Posterior vena cava (tissue), 2 donors: ENCODE data around the gene CORO6. TPM values are rescaled to one million over a fixed set of nuclear protein-coding genes. Genes with fewer than 3 reads are reported as not detected.

Experiments used
- DNase-seq: peaks from one replicate; pipeline ENCODE4 v3.0.0-alpha.2; 2020; ENCODE audit warnings: low spot score
- intact Hi-C, 2 donors: fragments of 100-400 bp; cut with DNase I; formaldehyde crosslinking; loops; one replicate each; pipeline versions ENCODE4 v1.14.1 to v1.14.2; 2022 to 2023
- total RNA-seq, 2 donors: library from RNA; stranded (reverse); fragmentation: NEBNext Ultra II Directional; extraction: Animal tissue kit (Norgen Biotek cat#: 25700); gene quantifications; one replicate each; pipeline ENCODE4 v1.2.1, GENCODE V29; 2021
- donor health status: DM: yes; HTN: yes; CAD: no.
- donor health status: DM: yes; HTN: yes; CAD: no.

Gene CORO6
- total RNA-seq, 2 donors from 2014 or later: 26.7 to 31.6 TPM

DNA sequence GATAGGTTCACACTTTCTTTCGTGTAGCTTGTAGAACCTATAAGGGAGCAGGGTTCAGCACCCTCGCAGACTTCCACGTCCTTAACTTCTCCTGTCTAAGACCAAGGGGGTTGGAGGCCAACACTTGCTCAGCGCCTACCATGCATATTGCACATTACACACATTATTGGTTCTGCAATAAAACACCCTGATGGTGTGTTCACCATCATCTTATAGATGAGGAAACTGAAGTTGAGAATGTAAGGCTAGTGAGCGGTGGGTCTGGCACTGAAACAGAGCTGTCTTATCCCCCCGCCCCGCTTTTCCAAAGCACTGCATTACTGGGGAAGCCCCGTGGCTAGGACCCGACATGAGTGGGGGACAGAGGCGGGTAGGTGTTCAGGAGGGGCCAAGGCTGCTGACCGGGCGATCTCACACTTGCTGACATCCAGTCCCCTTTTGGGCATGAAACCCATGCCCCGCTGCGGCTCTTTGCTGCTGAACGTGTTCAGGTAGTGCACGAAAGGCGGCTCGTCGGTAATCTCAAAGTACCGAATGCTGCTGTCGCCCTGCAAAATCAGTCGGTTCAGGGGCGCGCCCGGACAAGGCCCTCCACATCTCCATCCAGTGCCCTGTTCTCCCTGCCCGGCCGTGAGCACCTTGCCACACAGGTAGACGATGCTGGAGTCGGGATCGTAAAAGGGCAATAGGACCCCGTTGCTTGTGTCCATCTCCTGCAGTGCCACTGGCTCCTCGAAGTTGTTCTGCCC lies 6.2 kb downstream of the CORO6 start:
- DNase-seq: no peak
- intact Hi-C loops: no loop called here

DNA sequence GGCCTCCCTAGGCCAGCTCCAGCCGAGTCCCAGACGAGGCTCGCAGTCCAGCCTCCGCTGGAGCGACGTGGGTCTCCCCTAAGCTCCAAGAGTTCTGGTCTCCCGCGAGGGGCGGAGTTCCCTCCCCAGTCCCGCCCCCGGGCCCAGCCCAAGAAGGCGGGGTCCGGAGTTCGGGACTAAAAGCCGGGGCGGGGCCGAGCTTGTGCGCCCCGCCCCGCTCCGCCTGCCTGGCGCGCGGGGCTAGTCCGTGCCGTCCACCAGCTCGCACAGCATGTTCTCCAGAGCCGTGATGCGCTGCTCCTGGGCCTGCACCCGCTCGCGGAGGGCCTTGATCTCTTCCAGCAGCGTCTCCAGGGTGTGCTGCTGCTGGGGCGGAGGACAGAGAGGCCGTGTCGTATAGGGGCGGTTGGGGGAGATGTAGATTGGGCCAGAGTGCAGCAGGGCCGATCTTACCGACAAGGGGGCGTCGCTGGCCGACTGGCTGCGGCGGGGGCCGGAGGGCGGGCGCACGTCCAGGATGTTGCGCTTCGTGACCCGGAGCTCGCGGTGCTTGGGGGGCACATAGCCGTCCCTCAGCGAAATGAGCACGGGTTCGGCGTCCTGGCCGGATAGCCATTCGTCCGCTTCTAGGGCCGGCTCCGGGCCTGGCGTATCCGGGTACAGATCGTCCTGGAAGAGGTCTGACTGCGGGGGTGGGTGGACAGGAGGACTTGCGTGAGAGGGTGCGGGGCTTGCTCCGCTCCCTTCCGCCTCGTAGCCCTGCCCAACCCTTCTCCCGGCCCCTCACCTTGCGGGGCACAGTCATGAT lies 7.0 kb downstream of the CORO6 start:
- intact Hi-C loops: no loop called here
- peak; percentile 95 for DNase-seq

DNA sequence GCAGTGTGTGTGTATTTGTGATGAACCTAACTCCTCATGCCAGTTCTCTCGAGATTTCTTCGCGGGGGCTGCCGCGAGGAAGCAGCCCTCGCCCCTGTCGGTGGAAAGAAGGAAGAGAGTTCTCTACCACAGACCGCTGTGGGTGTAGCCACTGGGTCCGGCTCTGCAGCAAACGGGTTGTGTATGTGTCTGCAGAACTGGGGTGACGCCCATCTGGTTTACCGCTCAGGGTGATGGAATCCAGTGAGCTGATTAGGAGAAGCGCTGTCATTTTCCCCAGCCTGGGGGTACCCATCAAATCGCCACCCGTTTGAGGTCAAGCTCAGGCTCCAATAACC lies 7.7 kb downstream of the CORO6 start:
- intact Hi-C loops: no loop called here
- DNase-seq: peak; percentile 86

DNA sequence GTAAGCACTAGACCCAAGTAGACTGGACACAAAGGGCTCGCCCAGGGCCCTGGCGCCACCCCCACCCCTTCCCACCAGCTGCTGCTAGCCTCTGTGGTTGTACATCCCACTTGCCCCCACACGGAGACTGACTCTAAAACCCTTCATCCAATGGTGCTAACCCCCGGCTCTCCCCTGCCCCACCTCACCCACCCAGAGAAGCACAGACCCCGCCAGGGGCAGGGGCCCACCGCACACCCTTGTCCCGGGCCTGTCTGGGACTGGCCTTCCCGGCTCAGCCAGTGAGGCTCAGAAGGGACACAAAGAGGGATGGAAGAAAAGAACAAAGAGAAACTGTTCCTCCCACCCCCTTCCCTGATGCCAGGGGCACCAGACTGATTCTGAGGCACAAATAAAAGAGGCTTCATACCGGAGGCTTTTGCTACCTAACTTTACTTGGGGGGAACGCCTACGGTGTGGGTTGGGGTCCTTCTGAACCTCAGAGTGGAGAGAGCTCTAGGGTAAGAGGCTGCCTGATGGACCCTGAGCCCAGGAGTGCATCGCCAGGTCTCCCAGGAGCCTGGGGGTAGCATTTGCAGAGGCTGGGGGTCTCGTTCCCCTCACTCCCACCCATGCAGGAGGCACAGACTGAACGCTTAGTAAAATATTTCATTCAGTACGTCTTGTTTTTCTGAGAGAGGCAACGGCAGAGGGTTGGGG lies 8.2 kb downstream of the CORO6 start:
- DNase-seq: no peak

DNA sequence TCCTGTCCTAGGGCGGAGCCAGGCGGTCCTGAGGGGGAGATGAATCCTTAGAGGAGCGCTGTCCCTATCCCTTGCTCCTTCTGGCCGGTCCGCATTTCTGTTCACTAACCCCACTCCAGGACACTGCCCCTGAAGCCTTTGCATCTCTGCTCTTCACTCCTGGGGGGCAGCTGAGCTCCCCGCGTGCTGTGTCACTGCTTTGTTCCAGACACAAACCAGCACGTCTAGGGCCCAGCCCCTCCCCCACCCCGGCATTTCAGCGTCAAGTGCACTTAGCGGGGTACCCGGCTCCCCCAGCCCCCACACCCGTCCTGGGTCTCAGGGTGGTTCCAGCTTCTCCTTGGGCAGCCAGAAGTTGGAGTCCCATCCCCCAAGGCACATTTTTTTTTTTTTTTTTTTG lies 8.9 kb downstream of the CORO6 start:
- intact Hi-C loops: no loop called here
- no peak for DNase-seq

More for the DNA sequence above, 8.2 kb downstream of the CORO6 start:
- intact Hi-C loops: no loop called here

DNA sequence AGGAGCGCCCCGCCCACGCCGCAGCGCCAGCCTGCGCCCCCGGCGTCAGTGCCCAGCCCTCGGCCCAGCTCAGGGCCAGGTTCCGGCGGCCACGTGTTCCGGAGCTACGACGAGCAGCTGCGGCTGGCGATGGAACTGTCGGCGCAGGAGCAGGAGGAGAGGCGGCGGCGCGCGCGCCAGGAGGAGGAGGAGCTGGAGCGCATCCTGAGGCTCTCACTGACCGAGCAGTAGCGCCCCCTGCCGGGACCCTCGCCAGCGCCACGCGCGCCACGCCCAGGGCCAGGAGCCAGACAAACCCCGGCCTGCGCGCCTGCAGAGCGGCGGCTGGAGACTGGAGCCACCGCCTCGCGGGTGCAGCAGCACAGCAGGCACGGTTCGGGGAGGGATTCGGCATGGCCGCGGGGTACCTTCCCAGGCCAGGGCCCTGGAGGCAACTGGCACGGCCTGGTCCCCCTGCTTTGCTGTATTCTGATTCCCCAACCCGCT lies 9.3 kb downstream of the CORO6 start:
- intact Hi-C loops: no loop called here
- peak; percentile 99 for DNase-seq

DNA sequence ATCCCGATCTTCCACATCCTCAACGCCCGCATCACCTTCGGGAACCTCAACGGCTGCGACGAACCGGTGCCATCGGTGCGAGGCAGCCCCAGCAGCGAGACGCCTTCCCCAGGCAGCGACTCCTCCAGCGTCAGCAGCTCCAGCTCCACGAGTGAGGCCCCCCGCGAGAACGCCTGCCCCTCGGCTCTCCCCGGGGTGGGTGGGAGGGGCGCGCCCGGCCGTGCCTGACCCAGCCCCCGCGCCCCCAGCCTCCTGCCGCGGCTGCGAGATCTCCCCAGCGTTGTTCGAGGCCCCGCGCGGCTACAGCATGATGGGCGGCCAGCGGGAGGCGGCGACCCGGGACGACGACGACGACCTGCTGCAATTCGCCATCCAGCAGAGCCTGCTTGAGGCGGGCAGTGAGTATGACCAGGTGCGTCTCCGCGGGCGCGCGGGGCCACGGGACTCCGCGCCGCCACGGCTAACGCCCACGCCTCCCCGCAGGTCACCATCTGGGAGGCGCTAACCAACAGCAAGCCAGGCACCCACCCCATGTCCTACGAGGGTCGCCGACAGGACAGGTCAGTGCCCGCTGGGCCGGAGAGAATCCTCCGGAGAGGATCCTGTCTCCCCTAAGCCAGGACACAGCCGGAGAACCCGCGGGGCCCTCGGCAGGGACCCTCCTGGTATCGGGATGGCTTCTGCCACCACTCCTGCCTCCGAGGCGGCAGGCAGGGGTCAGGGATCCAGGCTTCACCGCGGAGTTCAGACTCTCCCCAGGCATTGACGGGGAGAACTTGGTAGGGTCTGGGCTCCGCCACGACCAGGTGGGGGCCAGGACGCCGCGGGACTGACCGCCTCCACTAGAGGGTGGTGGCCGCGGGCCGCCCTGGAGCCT lies 10.1 kb downstream of the CORO6 start:
- DNase-seq: no peak
- intact Hi-C loops: no loop called here

DNA sequence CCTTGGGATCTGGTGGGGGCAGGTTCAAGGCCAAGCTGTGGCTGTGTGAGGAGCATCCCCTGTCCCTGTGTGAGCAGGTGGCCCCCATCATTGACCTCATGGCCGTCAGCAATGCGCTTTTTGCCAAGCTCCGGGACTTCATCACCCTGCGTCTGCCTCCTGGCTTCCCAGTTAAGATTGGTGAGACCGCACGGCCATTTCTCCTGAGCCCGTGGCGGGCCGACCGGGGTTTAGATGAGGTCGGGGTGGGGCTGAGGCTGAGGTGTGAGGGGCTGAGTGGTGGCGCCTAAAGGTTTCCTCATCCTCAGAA lies 10.7 kb downstream of the CORO6 start:
- intact Hi-C loops: no loop called here
- no peak for DNase-seq

DNA sequence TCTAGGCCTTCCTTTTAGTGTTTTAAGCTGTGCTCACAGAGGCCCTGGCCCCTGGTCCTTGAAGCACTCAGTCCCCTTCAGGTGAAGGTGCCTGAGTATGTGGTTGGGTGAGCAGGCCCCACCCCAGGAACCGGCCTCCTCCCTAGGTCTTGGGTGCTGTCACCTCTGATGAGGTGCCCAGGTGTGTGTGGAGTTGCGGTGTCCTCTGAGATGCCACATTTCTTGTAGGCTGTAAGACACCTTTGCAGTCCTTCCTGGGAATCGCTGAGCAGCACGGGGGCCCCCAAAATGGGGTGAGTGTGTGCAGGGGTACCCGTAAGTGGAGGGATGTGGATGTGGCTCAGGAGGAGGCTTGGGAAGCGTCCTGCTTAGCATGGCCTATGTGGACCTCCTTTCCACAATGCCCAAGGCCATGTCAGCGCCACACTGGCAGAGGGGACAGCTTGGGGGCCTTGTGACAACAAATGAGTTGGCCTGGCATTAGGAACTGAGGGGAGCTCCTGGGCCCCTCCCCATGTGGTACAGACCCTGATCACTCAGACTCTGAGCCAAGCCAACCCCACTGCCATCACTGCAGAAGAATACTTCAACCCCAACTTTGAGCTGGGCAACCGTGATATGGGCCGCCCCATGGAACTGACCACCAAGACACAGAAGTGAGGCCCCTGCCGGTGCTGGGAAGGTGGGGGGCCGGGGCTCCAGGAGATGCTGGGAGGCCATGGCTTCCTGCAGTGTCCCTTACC lies 11.2 kb downstream of the CORO6 start:
- intact Hi-C loops: no loop called here
- DNase-seq: peak; percentile 80

DNA sequence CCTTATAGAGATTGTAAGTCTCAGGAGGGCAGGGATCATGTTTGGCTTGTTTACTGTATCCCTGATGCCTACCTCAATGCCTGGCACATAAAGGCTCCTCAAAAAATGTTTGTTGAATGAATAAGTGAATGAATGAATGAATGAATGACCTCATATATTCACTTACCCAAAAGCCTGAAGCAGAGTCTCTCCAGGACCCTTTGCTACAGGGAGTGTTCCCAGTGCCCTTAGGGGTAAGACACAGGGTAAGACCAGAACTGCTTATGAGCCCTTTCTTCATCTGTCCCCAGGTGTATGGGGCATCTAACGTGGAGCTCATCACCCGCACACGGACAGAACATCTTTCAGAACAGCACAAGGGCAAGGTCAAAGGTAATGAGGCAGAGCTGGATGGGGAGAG lies 12.3 kb downstream of the CORO6 start:
- intact Hi-C loops: no loop called here
- no peak for DNase-seq

DNA sequence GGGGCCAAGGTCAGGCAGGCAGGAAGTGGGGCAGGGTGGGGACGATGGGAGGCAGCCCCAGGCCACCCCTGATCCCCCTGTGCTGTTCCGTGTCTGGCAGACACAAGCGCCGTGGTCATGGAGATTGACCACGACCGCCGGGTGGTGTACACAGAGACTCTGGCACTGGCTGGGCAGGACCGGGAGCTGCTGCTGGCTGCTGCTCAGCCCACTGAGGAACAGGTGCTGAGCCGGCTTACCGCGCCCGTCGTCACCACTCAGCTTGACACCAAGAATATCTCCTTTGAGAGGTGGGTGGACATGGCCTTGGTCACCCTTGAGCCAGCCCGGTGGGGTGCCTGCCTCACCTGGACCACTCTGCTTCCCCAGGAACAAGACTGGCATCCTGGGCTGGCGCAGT lies 13.7 kb downstream of the CORO6 start:
- DNase-seq: peak; percentile 75
- intact Hi-C loops: no loop called here

DNA sequence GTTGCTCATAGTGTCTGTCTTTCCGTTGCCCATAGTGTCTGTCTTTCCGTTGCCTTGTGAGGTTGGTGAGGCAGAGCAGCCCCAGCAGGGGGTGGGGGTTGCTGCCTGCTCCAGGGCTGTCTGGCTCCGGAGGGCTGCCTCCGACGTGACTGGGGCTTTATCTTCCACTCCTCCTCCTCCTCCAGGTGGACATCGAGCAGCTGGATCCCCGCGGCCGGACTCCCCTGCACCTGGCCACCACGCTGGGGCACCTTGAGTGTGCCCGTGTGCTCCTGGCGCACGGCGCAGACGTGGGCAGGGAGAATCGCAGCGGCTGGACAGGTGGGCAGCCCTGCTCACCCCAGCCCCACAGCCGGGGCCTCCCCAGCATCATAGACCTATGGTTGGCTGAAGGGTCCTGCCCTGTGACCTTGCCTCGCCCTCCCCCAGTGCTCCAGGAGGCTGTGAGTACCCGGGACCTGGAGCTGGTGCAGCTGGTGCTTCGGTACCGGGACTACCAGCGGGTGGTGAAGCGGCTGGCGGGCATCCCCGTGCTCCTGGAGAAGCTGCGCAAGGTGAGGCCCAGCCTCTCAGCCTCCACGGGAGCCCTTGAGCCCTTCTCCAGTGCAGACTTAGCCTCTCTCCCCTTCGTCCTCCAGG lies 15.0 kb downstream of the CORO6 start:
- intact Hi-C loops: no loop called here
- peak; percentile 63 for DNase-seq

DNA sequence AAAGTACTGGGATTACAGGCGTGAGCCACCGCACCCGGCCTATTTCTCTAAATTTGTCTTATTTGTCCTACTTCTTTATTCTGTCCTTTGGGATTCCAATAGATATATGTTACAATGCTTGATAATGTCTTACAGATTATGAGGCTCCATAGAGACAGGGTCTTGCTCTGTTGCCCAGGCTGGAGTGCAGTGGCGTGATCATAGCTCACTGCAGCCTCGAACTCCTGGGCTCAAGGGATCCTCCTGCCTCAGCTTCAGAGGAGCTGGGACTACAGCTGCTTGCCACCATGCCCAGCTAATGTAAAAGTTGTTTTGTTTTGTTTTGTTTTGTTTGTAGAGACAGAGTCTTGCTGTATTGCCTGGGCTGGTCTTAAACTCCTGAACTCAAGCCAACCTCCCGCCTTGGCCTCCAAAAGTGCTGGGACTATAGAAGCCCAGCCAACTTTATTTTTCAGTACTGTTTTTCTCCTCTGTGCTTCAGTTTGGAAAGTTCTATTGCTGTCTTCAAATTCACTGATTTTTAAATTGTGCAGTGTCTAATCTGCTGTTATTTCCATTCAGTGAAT lies 19.5 kb downstream of the CORO6 start:
- intact Hi-C loops: no loop called here
- DNase-seq: peak; percentile 60

DNA sequence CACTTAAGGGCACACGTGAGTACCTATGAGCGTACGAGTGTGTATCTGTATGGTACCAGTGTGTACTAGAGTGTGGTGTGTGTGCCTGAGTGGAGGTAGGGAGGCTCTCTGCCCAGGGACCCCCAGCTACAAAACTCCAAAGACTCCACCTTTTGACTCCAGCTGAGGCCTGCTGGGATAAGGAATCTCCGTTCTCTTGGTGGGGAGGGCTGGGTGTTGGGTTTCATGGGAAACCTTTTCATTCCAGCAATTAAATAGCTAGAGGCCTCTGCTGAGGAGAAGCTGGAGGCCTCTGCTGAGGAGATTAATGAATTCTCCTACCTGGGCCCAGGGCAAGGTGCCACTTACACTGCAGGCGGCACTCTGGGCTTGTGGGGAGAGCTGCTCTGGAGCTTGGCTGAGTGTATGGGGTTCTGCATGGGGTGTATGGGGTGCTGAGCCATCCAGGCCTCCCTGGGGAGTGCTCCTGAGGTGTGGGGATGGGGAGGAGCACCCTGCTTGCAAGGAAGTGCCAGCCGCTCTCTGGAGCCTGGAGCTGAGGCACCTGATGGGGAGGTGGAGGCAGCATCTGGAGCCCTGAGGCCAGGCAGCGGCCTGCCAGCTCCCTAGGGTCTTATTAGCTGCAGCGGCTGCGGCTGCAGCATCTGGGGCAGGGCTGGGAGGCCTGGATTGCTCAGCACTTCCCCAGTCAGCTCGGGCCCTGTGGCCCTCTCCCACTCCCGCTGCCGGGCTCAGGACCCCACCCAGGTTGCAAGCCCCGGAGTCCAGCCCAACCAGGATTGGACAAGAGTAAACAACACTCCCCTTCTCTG lies 25.1 kb downstream of the CORO6 start:
- intact Hi-C loops: no loop called here
- DNase-seq: no peak

DNA sequence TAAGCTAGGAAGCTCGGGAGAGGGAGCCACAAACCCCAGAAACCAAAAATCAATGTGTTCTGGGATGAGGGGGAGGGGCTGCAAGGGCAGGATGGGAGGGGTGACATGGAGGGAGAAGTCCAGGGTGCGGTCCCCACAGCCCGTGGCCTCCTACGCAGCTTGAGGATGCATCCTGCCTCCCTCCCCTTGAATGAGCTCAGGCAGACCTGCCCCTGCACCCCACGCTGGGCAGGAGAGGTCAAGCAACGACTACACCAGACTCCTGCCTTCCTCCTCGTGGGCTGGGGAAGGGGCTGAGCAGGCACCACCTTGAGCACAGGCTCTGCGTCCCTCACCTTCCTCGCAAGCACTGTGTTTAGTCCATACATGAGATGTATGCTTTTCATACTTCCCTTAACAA lies 25.9 kb downstream of the CORO6 start:
- intact Hi-C loops: no loop called here
- DNase-seq: no peak

DNA sequence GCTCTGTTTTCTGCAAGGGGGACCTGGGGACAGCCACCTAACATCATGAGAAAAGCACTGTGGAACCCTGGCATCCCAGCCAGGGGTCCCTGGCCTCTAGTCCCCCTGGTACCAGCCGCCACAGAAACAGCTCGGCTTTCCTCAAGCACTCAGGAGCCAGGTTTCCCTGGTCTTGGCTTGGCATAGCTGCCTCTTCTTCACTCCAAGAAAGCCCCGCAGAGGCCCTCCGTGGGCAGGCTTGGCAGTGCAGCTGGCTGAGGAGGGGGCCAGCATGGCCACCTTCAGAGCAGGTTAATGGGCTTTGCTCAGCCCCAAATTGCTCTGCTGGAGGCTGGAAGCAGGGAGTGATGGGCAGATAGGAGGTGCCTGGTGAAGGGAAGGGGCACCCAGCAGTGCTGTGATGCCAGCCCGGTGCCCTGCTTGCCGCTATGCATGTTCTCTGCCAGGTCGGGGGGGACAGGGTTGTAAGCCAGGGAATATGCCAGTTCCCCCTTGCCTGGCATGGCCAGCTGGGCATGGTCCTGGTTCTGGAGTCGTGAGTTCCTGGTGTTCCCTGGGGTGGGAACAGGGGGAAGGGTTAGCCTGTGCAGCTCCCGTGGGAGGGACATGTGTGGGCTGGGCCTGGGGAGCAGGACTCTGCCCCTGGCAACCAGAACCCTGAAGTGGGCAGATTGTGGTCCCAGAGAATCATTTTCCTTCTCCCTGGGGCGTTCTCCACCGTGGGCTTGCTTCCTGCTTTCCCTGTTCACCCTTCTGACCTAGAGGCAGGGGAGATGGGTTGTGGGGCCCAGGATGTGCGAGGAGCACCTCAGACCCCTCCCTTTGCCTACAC lies 26.6 kb downstream of the CORO6 start:
- DNase-seq: no peak
- intact Hi-C loops: no loop called here
